Measurements from ENCODE around the gene RCAN3. TPM values are rescaled to one million over a fixed set of nuclear protein-coding genes. Genes with fewer than 3 reads are reported as not detected.

Gene RCAN3
- total and polyA plus RNA-seq, 10 of the 15 experiments (the other 5 are each of a cell fraction or from before 2014, with no cell fraction given) = 0.02 to 0.46 (median 0.06) TPM; not detected in 3

- TF ChIP-seq ZNF592 (IDR thresholded peaks at IDR 0.05) = no peak
- no peak for TF ChIP-seq IKZF2 (IDR thresholded peaks at IDR 0.05)
- TF ChIP-seq ASH2L (IDR thresholded peaks at IDR 0.05; ENCODE audit: borderline replicate concordance, low read depth) = no peak
Observed at GRCh38 chr1:24507405-24507804, 4.8 kb downstream of the RCAN3 start (continued).

DNA sequence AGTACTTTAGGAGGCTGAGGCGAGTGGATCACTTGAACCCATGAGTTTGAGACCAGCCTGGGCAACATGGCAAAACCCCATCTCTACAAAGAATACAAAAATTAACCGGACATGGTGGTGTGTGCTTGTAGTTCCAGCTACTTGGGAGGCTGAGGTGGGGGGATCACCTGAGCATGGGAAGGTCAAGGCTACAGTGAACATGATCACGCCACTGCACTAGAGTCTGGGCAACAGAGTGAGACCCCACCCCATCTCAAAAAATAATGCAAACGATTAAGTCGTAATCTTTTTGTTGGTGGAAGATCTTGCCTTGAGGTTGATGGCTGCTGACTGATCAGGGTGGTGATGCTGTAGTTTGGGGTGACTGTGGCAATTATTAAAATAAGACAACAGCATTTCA, 6.3 kb downstream of the RCAN3 start:
- FAIRE-seq (no peak), ATAC-seq (no peak), DNase-seq (ENCODE audit: low read depth, low spot score) (no peak)
- ChIA-PET CTCF (no interaction called here), POLR2A (no interaction called here), SMC1A (ENCODE audit: uncharacterized antibody, unreplicated experiment) (no interaction called here), RAD21 (ENCODE audit: unreplicated experiment) (no interaction called here)
- Histone ChIP-seq H3K4me2 (ENCODE audit: control insufficient read depth, insufficient read depth) (no peak overlapping the region), H3K79me2 (ENCODE audit: control insufficient read depth, insufficient read depth, low read length) (no peaks in the 10 kb centered on the region), H2AFZ (ENCODE audit: control insufficient read depth, low read depth, low read length) (no peak overlapping the region), H3K4me1 (ENCODE audit: control insufficient read depth, insufficient read depth, low read length) (no peaks in the 10 kb centered on the region), H3K9me3 (replicated peaks; ENCODE audit: control insufficient read depth, insufficient read depth, low read length) (no peaks in the 10 kb centered on the region), H3K36me3 (ENCODE audit: control insufficient read depth in 2 of 2, insufficient read depth in 2 of 2, low read length in 1 of 2) (no peaks in the 10 kb centered on the region), H4K20me1 (ENCODE audit: control insufficient read depth, insufficient read depth) (no peaks in the 10 kb centered on the region; the same call in 1 of the 2 replicates), H3K9ac (ENCODE audit: control insufficient read depth, insufficient read depth, low read length) (no peak overlapping the region), H3K27ac (ENCODE audit: control insufficient read depth, insufficient read depth) (no peak overlapping the region), H3K4me3 (no peak overlapping the region), H3K27me3 (replicated peaks in 1 of 2; ENCODE audit: control insufficient read depth in 2 of 2, insufficient read depth in 2 of 2, low read length in 1 of 2) (peaks cover 2 to 6% of the 10 kb centered on the region in 2 experiments)
- WGBS (ENCODE audit: insufficient coverage, insufficient replicate concordance, low lambda C conversion rate, missing lambda C conversion rate) = 49% methylated on average over 5 of the region's 5 CpGs
- no TSS peak for BruUV-seq (replicated peaks)
- in situ Hi-C loops (cut with MboI) = no loop called here
- intact Hi-C loops (cut with micrococcal nuclease; ENCODE audit: unreplicated experiment) = no loop called here
- TF ChIP-seq BRCA1 (IDR thresholded peaks at IDR 0.05; ENCODE audit: low read depth, low read length) (no peak), MXI1 (IDR thresholded peaks at IDR 0.05; ENCODE audit: low read depth, low read length) (no peak), YY1 (IDR thresholded peaks at IDR 0.05; ENCODE audit: low read depth, low read length) (no peak), ETV6 (conservative IDR thresholded peaks at IDR 0.05 in 1 of 2, IDR thresholded peaks at IDR 0.05 in 1 of 2; ENCODE audit: borderline replicate concordance in 1 of 2, low read depth in 1 of 2) (no peak), CEBPB (IDR thresholded peaks at IDR 0.05; ENCODE audit: borderline replicate concordance in 1 of 2, low read depth in 2 of 2, low read length in 2 of 2) (no peak), NR2C2 (IDR thresholded peaks at IDR 0.05; ENCODE audit: borderline replicate concordance, control insufficient read depth, insufficient read length, low read depth) (no peak), BACH1 (IDR thresholded peaks at IDR 0.05; ENCODE audit: borderline replicate concordance) (no peak), RAD21 (IDR thresholded peaks at IDR 0.05; ENCODE audit: insufficient read depth, low read depth, low read length) (no peak)
- TF ChIP-seq, protein P1, sequence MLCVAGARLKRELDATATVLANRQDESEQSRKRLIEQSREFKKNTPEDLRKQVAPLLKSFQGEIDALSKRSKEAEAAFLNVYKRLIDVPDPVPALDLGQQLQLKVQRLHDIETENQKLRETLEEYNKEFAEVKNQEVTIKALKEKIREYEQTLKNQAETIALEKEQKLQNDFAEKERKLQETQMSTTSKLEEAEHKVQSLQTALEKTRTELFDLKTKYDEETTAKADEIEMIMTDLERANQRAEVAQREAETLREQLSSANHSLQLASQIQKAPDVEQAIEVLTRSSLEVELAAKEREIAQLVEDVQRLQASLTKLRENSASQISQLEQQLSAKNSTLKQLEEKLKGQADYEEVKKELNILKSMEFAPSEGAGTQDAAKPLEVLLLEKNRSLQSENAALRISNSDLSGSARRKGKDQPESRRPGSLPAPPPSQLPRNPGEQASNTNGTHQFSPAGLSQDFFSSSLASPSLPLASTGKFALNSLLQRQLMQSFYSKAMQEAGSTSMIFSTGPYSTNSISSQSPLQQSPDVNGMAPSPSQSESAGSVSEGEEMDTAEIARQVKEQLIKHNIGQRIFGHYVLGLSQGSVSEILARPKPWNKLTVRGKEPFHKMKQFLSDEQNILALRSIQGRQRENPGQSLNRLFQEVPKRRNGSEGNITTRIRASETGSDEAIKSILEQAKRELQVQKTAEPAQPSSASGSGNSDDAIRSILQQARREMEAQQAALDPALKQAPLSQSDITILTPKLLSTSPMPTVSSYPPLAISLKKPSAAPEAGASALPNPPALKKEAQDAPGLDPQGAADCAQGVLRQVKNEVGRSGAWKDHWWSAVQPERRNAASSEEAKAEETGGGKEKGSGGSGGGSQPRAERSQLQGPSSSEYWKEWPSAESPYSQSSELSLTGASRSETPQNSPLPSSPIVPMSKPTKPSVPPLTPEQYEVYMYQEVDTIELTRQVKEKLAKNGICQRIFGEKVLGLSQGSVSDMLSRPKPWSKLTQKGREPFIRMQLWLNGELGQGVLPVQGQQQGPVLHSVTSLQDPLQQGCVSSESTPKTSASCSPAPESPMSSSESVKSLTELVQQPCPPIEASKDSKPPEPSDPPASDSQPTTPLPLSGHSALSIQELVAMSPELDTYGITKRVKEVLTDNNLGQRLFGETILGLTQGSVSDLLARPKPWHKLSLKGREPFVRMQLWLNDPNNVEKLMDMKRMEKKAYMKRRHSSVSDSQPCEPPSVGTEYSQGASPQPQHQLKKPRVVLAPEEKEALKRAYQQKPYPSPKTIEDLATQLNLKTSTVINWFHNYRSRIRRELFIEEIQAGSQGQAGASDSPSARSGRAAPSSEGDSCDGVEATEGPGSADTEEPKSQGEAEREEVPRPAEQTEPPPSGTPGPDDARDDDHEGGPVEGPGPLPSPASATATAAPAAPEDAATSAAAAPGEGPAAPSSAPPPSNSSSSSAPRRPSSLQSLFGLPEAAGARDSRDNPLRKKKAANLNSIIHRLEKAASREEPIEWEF (IDR thresholded peaks at IDR 0.05; ENCODE audit: insufficient replicate concordance, low read depth, low read length) = no peak

Measured in GM12878 (cell line).